ENCODE measurements around the gene SASS6.

The SASS6 gene

DNA sequence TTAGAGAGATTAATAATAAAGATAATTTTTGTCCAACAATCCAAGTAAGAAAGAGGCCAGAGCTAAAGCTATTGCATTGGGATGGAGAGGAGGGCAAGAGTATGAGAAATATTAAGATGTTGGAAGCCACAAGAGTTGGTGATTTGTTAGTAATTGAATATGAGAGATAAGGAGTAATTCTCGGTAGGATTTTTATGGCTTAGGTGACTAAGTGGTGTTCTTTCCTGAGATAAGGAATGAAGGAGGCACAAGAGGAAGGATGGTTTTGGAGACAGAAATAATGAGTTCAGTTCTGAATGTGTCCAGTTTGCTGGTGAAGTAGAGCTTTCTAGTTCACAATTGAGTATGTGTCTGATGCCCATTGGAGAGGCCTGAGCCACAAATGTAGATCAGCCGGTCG is 9.6 kb upstream of the SASS6 start (continued):
- TF ChIP-seq PATZ1 (CRISPR knock-in tag; IDR thresholded peaks at IDR 0.05; ENCODE audit: borderline replicate concordance) = no peak

- TF ChIP-seq ARNTL (CRISPR knock-in tag; IDR thresholded peaks at IDR 0.05; ENCODE audit: borderline replicate concordance, low read depth) (no peak), OSR1 (CRISPR knock-in tag; IDR thresholded peaks at IDR 0.05) (no peak), ZNF8 (CRISPR knock-in tag; IDR thresholded peaks at IDR 0.05) (no peak), TCF4 (CRISPR knock-in tag; IDR thresholded peaks at IDR 0.05; ENCODE audit: borderline replicate concordance) (no peak), CSDC2 (CRISPR knock-in tag; IDR thresholded peaks at IDR 0.05) (no peak), GLIS3 (CRISPR knock-in tag; IDR thresholded peaks at IDR 0.05) (no peak), ESRRG (CRISPR knock-in tag; IDR thresholded peaks at IDR 0.05) (no peak), RARB (CRISPR knock-in tag; IDR thresholded peaks at IDR 0.05) (no peak), SNAI2 (CRISPR knock-in tag; IDR thresholded peaks at IDR 0.05) (no peak), ZC3H10 (CRISPR knock-in tag; IDR thresholded peaks at IDR 0.05) (no peak), ZNF70 (CRISPR knock-in tag; IDR thresholded peaks at IDR 0.05) (no peak), ZFP3 (CRISPR knock-in tag; IDR thresholded peaks at IDR 0.05) (no peak), PPARA (CRISPR knock-in tag; IDR thresholded peaks at IDR 0.05; ENCODE audit: borderline replicate concordance) (no peak), PATZ1 (CRISPR knock-in tag; IDR thresholded peaks at IDR 0.05; ENCODE audit: borderline replicate concordance) (no peak), ZNF565 (CRISPR knock-in tag; conservative IDR thresholded peaks at IDR 0.05; ENCODE audit: low read depth) (no peak), ZFP30 (CRISPR knock-in tag; IDR thresholded peaks at IDR 0.05) (no peak), ISL1 (CRISPR knock-in tag; IDR thresholded peaks at IDR 0.05) (no peak)
- TF ChIP-seq, protein P1, sequence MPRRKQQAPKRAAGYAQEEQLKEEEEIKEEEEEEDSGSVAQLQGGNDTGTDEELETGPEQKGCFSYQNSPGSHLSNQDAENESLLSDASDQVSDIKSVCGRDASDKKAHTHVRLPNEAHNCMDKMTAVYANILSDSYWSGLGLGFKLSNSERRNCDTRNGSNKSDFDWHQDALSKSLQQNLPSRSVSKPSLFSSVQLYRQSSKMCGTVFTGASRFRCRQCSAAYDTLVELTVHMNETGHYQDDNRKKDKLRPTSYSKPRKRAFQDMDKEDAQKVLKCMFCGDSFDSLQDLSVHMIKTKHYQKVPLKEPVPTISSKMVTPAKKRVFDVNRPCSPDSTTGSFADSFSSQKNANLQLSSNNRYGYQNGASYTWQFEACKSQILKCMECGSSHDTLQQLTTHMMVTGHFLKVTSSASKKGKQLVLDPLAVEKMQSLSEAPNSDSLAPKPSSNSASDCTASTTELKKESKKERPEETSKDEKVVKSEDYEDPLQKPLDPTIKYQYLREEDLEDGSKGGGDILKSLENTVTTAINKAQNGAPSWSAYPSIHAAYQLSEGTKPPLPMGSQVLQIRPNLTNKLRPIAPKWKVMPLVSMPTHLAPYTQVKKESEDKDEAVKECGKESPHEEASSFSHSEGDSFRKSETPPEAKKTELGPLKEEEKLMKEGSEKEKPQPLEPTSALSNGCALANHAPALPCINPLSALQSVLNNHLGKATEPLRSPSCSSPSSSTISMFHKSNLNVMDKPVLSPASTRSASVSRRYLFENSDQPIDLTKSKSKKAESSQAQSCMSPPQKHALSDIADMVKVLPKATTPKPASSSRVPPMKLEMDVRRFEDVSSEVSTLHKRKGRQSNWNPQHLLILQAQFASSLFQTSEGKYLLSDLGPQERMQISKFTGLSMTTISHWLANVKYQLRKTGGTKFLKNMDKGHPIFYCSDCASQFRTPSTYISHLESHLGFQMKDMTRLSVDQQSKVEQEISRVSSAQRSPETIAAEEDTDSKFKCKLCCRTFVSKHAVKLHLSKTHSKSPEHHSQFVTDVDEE (CRISPR knock-in tag; IDR thresholded peaks at IDR 0.05) = no peak
- TF ChIP-seq, protein P2, sequence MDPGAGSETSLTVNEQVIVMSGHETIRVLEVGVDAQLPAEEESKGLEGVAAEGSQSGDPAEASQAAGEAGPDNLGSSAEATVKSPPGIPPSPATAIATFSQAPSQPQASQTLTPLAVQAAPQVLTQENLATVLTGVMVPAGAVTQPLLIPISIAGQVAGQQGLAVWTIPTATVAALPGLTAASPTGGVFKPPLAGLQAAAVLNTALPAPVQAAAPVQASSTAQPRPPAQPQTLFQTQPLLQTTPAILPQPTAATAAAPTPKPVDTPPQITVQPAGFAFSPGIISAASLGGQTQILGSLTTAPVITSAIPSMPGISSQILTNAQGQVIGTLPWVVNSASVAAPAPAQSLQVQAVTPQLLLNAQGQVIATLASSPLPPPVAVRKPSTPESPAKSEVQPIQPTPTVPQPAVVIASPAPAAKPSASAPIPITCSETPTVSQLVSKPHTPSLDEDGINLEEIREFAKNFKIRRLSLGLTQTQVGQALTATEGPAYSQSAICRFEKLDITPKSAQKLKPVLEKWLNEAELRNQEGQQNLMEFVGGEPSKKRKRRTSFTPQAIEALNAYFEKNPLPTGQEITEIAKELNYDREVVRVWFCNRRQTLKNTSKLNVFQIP (CRISPR knock-in tag; IDR thresholded peaks at IDR 0.05; ENCODE audit: borderline replicate concordance, low read depth) = no peak
- no peak for ATAC-seq
Observed at GRCh38 chr1:100141192-100141591, 8.5 kb upstream of the SASS6 start.

DNA sequence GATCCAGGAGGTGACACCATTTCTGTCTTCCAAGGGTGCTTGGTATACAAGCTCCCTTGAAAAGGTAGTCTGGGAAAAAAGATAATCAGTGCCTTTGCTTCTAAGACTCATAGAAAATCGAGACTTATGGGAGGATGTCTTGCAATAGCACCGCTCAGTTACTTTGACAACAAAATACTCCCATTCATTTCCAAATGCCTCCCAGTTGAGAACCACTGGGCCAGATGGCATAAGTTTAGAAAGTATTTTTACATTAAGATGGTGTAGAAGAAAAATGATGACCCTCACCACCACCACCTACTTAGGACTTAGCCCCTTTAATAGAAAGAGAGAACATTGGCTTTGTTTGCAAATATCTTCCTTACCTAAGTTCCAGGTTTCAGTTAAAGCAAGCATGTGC is 4.9 kb upstream of the SASS6 start:
- ATAC-seq = no peak
- TF ChIP-seq ESRRG (CRISPR knock-in tag; IDR thresholded peaks at IDR 0.05) (no peak), PATZ1 (CRISPR knock-in tag; IDR thresholded peaks at IDR 0.05; ENCODE audit: borderline replicate concordance) (no peak), PPARA (CRISPR knock-in tag; IDR thresholded peaks at IDR 0.05; ENCODE audit: borderline replicate concordance) (no peak), CSDC2 (CRISPR knock-in tag; IDR thresholded peaks at IDR 0.05) (no peak), RARB (CRISPR knock-in tag; IDR thresholded peaks at IDR 0.05) (no peak), TCF4 (CRISPR knock-in tag; IDR thresholded peaks at IDR 0.05; ENCODE audit: borderline replicate concordance) (no peak), SNAI2 (CRISPR knock-in tag; IDR thresholded peaks at IDR 0.05) (no peak), GLIS3 (CRISPR knock-in tag; IDR thresholded peaks at IDR 0.05) (no peak), BACH2 (CRISPR knock-in tag; IDR thresholded peaks at IDR 0.05; ENCODE audit: borderline replicate concordance) (no peak), CREB5 (CRISPR knock-in tag; IDR thresholded peaks at IDR 0.05; ENCODE audit: low read depth) (no peak), ZC3H10 (CRISPR knock-in tag; IDR thresholded peaks at IDR 0.05) (no peak), ZNF8 (CRISPR knock-in tag; IDR thresholded peaks at IDR 0.05) (no peak), ZFP30 (CRISPR knock-in tag; IDR thresholded peaks at IDR 0.05) (no peak), ARNTL (CRISPR knock-in tag; IDR thresholded peaks at IDR 0.05; ENCODE audit: borderline replicate concordance, low read depth) (no peak), ZNF70 (CRISPR knock-in tag; IDR thresholded peaks at IDR 0.05) (no peak)
